Raji (cell line): ENCODE results near the gene PLD1.

Experiments
- POLR2A ChIP-seq: IDR thresholded peaks from 2 replicates; pipeline ENCODE4 v1.6.1; 2011; ENCODE audit warnings: low read depth, low read length, control low read depth; ENCODE audit not compliant: insufficient read depth

PLD1 gene

GRCh38 chr3:171840811-171841619 is 30.7 kb upstream of the PLD1 start:
- no peak for TF ChIP-seq POLR2A

GRCh38 chr3:171840445-171840810 is 30.1 kb upstream of the PLD1 start:
- no peak for TF ChIP-seq POLR2A

- TF ChIP-seq POLR2A = no peak
Observed at GRCh38 chr3:171839270-171839669, 29.0 kb upstream of the PLD1 start.

- no peak for TF ChIP-seq POLR2A
Observed at GRCh38 chr3:171838218-171838720, 28.0 kb upstream of the PLD1 start.

GRCh38 chr3:171837698-171838097 is 27.4 kb upstream of the PLD1 start:
- no peak for TF ChIP-seq POLR2A

GRCh38 chr3:171836855-171837254 is 26.6 kb upstream of the PLD1 start:
- TF ChIP-seq POLR2A = no peak

- TF ChIP-seq POLR2A = no peak
Observed at GRCh38 chr3:171835613-171836012, 25.3 kb upstream of the PLD1 start.

- no peak for TF ChIP-seq POLR2A
Observed at GRCh38 chr3:171835116-171835515, 24.8 kb upstream of the PLD1 start.

- TF ChIP-seq POLR2A = no peak
Observed at GRCh38 chr3:171834461-171834801, 24.1 kb upstream of the PLD1 start.

- TF ChIP-seq POLR2A = no peak
Observed at GRCh38 chr3:171833789-171834460, 23.6 kb upstream of the PLD1 start.

GRCh38 chr3:171832989-171833388 is 22.7 kb upstream of the PLD1 start:
- no peak for TF ChIP-seq POLR2A

- no peak for TF ChIP-seq POLR2A
Observed at GRCh38 chr3:171831936-171832335, 21.7 kb upstream of the PLD1 start.

- no peak for TF ChIP-seq POLR2A
Observed at GRCh38 chr3:171830518-171830875, 20.2 kb upstream of the PLD1 start.

GRCh38 chr3:171829841-171830517 is 19.7 kb upstream of the PLD1 start:
- TF ChIP-seq POLR2A = no peak

GRCh38 chr3:171828902-171829770 is 18.9 kb upstream of the PLD1 start:
- TF ChIP-seq POLR2A = no peak

GRCh38 chr3:171827836-171828458 is 17.7 kb upstream of the PLD1 start:
- TF ChIP-seq POLR2A = no peak
